Putamen (tissue), 1 donor: ENCODE data around the gene ZNF582.
"Not testable (repeated sequence)": the region's sequence is repeated elsewhere in the genome, so short reads cannot be mapped to it uniquely, and the experiment has no call there.

Experiments
- DNase-seq: peaks from one replicate; pipeline ENCODE4 v3.0.0-alpha.2; 2016; ENCODE audit warnings: low spot score

Gene ZNF582

GRCh38 chr19:56351208-56351607, 42.1 kb downstream of the ZNF582 start:
- DNase-seq = no peak

- no peak for DNase-seq
Observed at GRCh38 chr19:56350416-56351045, 42.8 kb downstream of the ZNF582 start.

GRCh38 chr19:56348289-56348877, 45.0 kb downstream of the ZNF582 start:
- no peak for DNase-seq

DNA sequence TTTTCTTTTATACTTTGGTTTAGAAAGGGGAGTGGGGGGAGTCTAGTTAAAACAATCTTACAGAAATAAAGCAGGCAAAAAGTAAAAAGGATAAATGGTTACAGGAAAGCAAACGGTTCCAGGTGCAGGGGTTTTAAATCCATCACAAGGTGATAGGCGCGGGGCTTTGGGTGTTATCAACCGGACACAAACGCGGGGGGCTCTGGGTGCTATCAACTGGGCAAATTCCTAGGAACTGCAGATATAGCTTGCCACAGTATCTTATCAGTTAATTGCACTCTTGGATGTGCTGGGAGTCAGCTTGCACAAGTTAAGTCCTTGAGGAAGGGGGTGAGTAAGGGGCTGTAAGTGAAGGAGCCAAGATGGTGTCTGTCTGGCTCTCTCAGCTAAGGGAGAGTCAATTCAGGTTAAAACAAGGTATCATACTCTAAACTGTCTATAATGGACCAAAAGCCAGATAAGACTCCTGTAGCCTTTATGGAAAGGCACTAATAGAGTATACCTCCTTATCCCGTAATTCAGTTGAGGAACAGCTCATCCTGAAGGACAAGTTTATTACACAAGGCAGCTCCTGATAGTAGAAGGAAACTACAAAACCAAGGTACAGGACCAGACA, 46.1 kb downstream of the ZNF582 start:
- DNase-seq = no peak

DNA sequence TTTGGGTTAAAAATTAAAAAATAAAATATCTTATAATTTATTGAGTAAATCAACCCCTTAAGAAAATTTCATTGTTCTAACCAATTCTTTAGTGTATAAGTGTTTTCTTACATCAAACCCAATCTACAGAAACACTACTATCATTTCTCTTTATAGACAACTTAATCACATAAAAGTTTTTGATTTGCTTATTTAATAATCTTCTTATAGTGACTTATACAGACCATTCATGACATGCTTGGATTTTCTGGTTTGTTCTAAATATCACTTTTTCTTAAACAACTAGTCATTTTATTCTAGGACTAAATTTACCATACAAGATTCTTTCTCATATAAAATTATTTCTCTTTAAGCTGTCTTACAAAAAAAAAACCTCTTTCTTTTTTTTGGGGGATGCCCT, 51.4 kb downstream of the ZNF582 start:
- DNase-seq = no peak

DNA sequence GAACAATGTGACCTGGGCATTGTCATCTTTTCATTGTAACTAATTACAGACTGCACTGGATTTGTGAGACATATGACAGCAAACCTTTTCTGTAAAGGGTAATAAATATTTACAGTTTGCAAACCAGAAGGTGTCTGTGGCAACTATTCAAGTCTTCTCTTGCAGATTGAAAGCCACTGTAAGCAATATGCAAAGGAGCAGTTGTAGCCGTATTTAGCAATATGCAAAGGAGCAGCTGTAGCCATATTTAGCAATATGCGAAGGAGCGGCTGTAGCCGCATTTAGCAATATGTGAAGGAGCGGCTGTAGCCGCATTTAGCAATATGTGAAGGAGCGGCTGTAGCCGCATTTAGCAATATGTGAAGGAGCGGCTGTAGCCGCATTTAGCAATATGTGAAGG, 54.3 kb downstream of the ZNF582 start:
- not testable (repeated sequence) for DNase-seq

GRCh38 chr19:56337077-56337476, 56.3 kb downstream of the ZNF582 start:
- DNase-seq = not testable (repeated sequence)

DNA sequence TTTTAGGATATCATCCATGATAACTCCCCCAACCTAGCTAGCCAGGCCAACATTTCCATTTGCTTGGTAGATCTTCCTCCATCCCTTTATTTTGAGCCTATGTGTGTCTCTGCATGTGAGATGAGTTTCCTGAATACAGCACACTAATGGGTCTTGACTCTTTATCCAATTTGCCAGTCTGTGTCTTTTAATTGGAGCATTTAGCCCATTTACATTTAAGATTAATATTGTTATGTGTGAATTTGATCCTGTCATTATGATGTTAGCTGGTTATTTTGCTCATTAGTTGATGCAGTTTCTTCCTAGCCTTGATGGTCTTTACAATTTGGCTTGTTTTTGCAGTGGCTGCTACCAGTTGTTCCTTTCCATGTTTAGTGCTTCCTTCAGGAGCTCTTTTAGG, 58.0 kb downstream of the ZNF582 start:
- DNase-seq = not testable (repeated sequence)

GRCh38 chr19:56333506-56333905, 59.8 kb downstream of the ZNF582 start:
- no peak for DNase-seq
